Gastrocnemius medialis (tissue), 4 donors: ENCODE measurements around the gene MEIOB. TPM values are rescaled to one million over a fixed set of nuclear protein-coding genes. Genes with fewer than 3 reads are reported as not detected.

Source experiments
- ATAC-seq, 2 donors: fragments of 150-250 bp; one replicate each; pipeline ENCODE4 v1.9.1; 2016
- DNase-seq, 2 donors: peaks; one replicate each; pipeline ENCODE4 v3.0.0-alpha.2; 2019
- H3K27ac ChIP-seq, 4 donors: fragments of 200-600 bp; sonication (generic); 1 replicate in 1 of 4; 2 replicates in 3 of 4; pipeline ENCODE4 v1.5.1; 2016 to 2018; ENCODE audit warnings: mild to moderate bottlenecking in 2 of 4, moderate library complexity in 1 of 4
- H3K27me3 ChIP-seq, 3 donors: fragments of 200-600 bp; sonication (generic) in 2 of 3; 1 replicate in 1 of 3; 2 replicates in 2 of 3; pipeline versions ENCODE4 v1.5.1 to v1.6.0; 2016 to 2019; ENCODE audit warnings: mild to moderate bottlenecking in 1 of 3, moderate library complexity in 1 of 3
- H3K36me3 ChIP-seq, 2 donors: fragments of 200-600 bp; sonication (generic) in 1 of 2; one replicate each; pipeline ENCODE4 v1.5.1; 2017 to 2018
- H3K4me1 ChIP-seq, 2 donors: fragments of 200-600 bp; sonication (generic) in 1 of 2; one replicate each; pipeline ENCODE4 v1.5.1; 2016 to 2017; ENCODE audit warnings: mild to moderate bottlenecking in 2 of 2
- H3K4me3 ChIP-seq, 4 donors: fragments of 200-600 bp; sonication (generic) in 3 of 4; 1 replicate in 1 of 4; 2 replicates in 3 of 4; pipeline ENCODE4 v1.5.1; 2016 to 2019; ENCODE audit warnings: mild to moderate bottlenecking in 2 of 4
- H3K9me3 ChIP-seq, 3 donors: fragments of 200-600 bp; sonication (generic) in 2 of 3; 1 replicate in 1 of 3; 2 replicates in 2 of 3; pipeline ENCODE4 v1.5.1; 2016 to 2019
- POLR2A ChIP-seq, 2 donors: fragments of 450-650 bp; IDR thresholded peaks; one replicate each; pipeline ENCODE4 v1.6.1; 2017; ENCODE audit warnings: antibody characterized with exemption in 2 of 2, mild to moderate bottlenecking in 2 of 2, moderate library complexity in 2 of 2
- in situ Hi-C, 4 donors: fragments of 200-750 bp; cut with MboI; loops; one replicate each; pipeline versions ENCODE4 v1.15.0 to v1.8.0; 2017; ENCODE audit warnings: low sequenced_read_pairs in 4 of 4
- intact Hi-C: fragments of 100-400 bp; cut with DNase I; formaldehyde crosslinking; loops from one replicate; pipeline ENCODE4 v1.15.1; 2023; ENCODE audit warnings: low total_unique reads
- total RNA-seq, 4 donors: library from RNA; depleted of rRNA; stranded (reverse); fragments of >200 nt; gene quantifications; one replicate each; pipeline versions ENCODE4 v1.1.0 to v1.2.3, GENCODE V29; 2016
- TF ChIP-seq, protein P1 (sequence below), 5 experiments: fragments of 450-650 bp in 3 of 5; fragments of 200-600 bp in 2 of 5; sonication (generic) in 2 of 5; IDR thresholded peaks in 4 of 5; conservative IDR thresholded peaks in 1 of 5; 1 replicate in 4 of 5; 2 replicates in 1 of 5; pipeline ENCODE4 v1.5.1; 2016 to 2019; ENCODE audit warnings: antibody characterized with exemption in 5 of 5, mild to moderate bottlenecking in 3 of 5, moderate library complexity in 3 of 5

Gene MEIOB
- total RNA-seq, 4 donors from 2014 or later = not detected

DNA sequence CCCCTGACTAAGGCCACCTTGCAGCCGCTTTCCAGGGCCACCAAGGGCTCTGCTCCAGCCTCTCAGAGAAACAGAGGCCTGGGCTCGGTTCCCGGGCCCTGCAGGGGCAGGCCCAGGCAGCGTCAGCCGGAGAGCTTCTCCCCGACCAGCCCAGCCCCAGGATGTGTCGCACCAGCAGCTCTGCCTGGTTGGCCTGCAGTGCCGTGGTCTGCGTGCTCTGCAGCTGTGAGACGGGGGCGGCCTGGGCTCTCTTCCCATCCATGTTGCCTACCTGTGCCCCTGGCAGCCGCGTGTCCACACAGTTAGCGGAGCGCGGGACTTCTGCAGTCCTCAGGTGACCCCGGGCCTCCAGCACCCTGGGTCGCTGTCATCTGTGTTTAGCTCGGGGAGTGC lies 83.3 kb downstream of the MEIOB start:
- Histone ChIP-seq H3K27ac (no peak overlapping the region), H3K4me1 (peaks cover 6 to 12% of the 10 kb centered on the region in 2 donors), H3K27me3 (no peaks in the 10 kb centered on the region), H3K36me3 (peaks cover 0 to 41% of the 10 kb centered on the region in 2 donors), H3K4me3 (no peak overlapping the region), H3K9me3 (no peaks in the 10 kb centered on the region)
- DNase-seq (peak in 1 of 2 donors; percentile 8), ATAC-seq (no peak)
- in situ Hi-C loops (no loop called here), intact Hi-C loops (no loop called here)
- TF ChIP-seq, protein P1, sequence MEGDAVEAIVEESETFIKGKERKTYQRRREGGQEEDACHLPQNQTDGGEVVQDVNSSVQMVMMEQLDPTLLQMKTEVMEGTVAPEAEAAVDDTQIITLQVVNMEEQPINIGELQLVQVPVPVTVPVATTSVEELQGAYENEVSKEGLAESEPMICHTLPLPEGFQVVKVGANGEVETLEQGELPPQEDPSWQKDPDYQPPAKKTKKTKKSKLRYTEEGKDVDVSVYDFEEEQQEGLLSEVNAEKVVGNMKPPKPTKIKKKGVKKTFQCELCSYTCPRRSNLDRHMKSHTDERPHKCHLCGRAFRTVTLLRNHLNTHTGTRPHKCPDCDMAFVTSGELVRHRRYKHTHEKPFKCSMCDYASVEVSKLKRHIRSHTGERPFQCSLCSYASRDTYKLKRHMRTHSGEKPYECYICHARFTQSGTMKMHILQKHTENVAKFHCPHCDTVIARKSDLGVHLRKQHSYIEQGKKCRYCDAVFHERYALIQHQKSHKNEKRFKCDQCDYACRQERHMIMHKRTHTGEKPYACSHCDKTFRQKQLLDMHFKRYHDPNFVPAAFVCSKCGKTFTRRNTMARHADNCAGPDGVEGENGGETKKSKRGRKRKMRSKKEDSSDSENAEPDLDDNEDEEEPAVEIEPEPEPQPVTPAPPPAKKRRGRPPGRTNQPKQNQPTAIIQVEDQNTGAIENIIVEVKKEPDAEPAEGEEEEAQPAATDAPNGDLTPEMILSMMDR (IDR thresholded peaks at IDR 0.05 in 4 of 5, conservative IDR thresholded peaks at IDR 0.05 in 1 of 5) = no peak
- no peak for TF ChIP-seq POLR2A (IDR thresholded peaks at IDR 0.05)

DNA sequence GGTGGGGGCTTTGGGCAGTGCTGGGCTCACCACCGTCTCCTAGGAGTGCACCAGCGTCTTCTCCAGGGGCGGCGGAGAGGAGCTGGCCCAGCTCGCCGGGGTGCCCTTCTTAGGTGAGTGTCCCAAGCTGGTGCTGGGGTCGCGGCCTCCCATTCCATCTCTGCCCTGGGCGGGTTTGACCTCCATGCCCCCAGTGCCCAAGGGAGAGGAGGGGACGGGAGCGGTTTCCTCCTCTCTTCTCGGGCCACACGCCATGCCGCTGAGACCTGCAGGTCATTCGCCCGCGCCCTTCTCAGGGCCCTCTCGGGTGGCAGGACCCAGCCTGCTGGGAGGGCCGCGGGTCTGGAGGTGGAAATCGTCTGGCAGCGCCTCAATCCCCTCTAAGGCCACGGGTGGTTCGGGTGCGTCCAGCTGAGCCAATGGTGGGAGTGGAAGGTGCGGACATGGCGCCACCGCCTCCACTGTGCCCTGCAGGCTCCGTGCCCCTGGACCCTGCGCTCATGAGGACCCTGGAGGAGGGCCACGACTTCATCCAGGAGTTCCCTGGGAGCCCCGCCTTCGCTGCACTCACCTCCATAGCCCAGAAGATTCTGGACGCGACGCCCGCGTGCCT lies 83.8 kb downstream of the MEIOB start:
- no peaks in the 10 kb centered on the region for H3K27me3 ChIP-seq
- ATAC-seq (no peak), DNase-seq (peak in 1 of 2 donors; percentile 11)
- TF ChIP-seq POLR2A (IDR thresholded peaks at IDR 0.05) = no peak
- TF ChIP-seq, protein P1 (IDR thresholded peaks at IDR 0.05 in 4 of 5, conservative IDR thresholded peaks at IDR 0.05 in 1 of 5) = no peak
- in situ Hi-C loops = no loop called here
- peaks cover 0 to 41% of the 10 kb centered on the region in 2 donors for H3K36me3 ChIP-seq
- no peaks in the 10 kb centered on the region for H3K9me3 ChIP-seq
- H3K4me1 ChIP-seq = peaks cover 10 to 14% of the 10 kb centered on the region in 2 donors
- no peak overlapping the region for H3K27ac ChIP-seq
- H3K4me3 ChIP-seq = no peak overlapping the region
- intact Hi-C loops = no loop called here

DNA sequence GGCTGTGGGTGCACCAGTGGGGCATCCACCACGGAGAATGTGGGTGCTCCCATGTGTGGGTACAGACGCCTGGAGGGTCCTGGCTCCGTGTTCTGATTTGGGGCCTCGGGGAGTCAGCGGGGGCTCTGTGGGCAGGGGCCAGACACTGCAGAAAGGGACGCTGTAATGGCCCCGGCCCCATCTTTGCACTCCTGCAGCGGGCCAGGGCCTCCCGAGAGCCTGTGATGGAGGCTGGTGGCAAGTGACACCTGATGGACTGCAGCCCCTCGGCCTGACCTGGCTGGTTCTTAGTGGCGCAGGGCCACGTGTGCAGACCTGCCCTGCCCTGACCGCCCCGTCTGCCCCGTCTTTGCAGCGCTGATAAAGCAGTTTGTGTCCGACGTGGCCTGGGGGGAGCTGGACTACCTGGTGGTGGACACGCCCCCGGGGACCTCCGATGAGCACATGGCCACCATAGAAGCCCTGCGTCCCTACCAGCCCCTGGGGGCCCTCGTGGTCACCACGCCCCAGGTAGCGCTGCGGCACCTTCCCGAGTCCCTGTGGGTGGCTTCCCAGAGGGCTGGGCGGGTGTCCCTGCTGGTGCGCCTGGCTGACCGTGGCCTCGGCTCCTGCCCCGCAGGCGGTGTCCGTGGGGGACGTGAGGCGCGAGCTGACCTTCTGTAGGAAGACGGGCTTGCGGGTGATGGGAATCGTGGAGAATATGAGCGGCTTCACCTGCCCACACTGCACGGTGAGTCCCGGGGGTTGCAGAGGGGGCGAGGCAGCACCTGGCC lies 84.5 kb downstream of the MEIOB start:
- Histone ChIP-seq H3K36me3 (peaks cover 0 to 41% of the 10 kb centered on the region in 2 donors), H3K9me3 (no peaks in the 10 kb centered on the region), H3K27ac (no peak overlapping the region), H3K27me3 (no peaks in the 10 kb centered on the region), H3K4me3 (no peak overlapping the region), H3K4me1 (peaks cover 10 to 14% of the 10 kb centered on the region in 2 donors)
- in situ Hi-C loops (no loop called here), intact Hi-C loops (no loop called here)
- DNase-seq (peak in 1 of 2 donors; percentile 10), ATAC-seq (no peak)
- no peak for TF ChIP-seq POLR2A (IDR thresholded peaks at IDR 0.05)
- TF ChIP-seq, protein P1 (IDR thresholded peaks at IDR 0.05 in 4 of 5, conservative IDR thresholded peaks at IDR 0.05 in 1 of 5) = no peak

DNA sequence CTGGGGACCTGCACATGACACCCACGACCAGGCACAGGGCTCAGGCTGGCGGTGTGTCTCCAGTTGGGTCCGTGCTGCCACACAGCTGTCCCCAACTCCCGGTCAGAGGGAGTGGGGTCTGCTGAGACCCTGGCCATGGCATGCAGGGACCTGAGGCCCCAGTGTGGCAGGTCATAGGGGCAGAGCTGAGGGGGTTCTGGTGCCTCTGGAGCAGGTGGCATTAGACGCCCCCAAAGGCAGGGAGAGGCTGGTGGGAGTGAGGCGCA lies 85.0 kb downstream of the MEIOB start:
- ATAC-seq = no peak
- H3K9me3 ChIP-seq = no peaks in the 10 kb centered on the region
- H3K36me3 ChIP-seq = peaks cover 0 to 41% of the 10 kb centered on the region in 2 donors
- H3K4me3 ChIP-seq = no peak overlapping the region
- no peak overlapping the region for H3K27ac ChIP-seq
- H3K4me1 ChIP-seq = peaks cover 10 to 14% of the 10 kb centered on the region in 2 donors
- in situ Hi-C loops = no loop called here
- DNase-seq = peak in 1 of 2 donors; percentile 10
- intact Hi-C loops = no loop called here
- TF ChIP-seq, protein P1 (IDR thresholded peaks at IDR 0.05 in 4 of 5, conservative IDR thresholded peaks at IDR 0.05 in 1 of 5) = no peak
- TF ChIP-seq POLR2A (IDR thresholded peaks at IDR 0.05) = no peak
- H3K27me3 ChIP-seq = no peaks in the 10 kb centered on the region
